Measurements from ENCODE around the gene TPO. TPM values are rescaled to one million over a fixed set of nuclear protein-coding genes. Genes with fewer than 3 reads are reported as not detected.

TPO gene
- polyA plus RNA-seq, 6 donors from 2014 or later, result not detected

- peaks cover 30 to 62% (median 37%) of the 10 kb centered on the region in 3 donors for H3K27me3 Mint-ChIP-seq
- peaks cover 4 to 8% (median 5%) of the 10 kb centered on the region in 3 donors for H3K4me1 Mint-ChIP-seq
- no peaks in the 10 kb centered on the region for H3K9me3 Mint-ChIP-seq
- ATAC-seq (ENCODE audit: low read depth in 2 of 2) (peak; percentile 58 to 91), DNase-seq (peak; percentile 29)
- no peak overlapping the region for H3K27ac Mint-ChIP-seq
- no peaks in the 10 kb centered on the region for H3K36me3 Mint-ChIP-seq
- H3K4me3 Mint-ChIP-seq, result no peak overlapping the region
These were observed 175.8 kb downstream of the TPO start for GRCh38 chr2:1588978-1589621.

GRCh38 chr2:1590596-1591460 is 177.6 kb downstream of the TPO start:
- H3K4me3 Mint-ChIP-seq, result peak overlapping the region in 1 of 8 donors; percentile 48

GRCh38 chr2:1591461-1591770 is 178.2 kb downstream of the TPO start:
- H3K4me3 Mint-ChIP-seq, result no peak overlapping the region
- no peaks in the 10 kb centered on the region for H3K9me3 Mint-ChIP-seq
- H3K27me3 Mint-ChIP-seq, result peaks cover 26 to 45% (median 28%) of the 10 kb centered on the region in 3 donors
- DNase-seq (no peak), ATAC-seq (ENCODE audit: low read depth in 2 of 2) (no peak)
- no peak overlapping the region for H3K27ac Mint-ChIP-seq
- peaks cover 4 to 8% (median 5%) of the 10 kb centered on the region in 3 donors for H3K4me1 Mint-ChIP-seq
- H3K36me3 Mint-ChIP-seq, result no peaks in the 10 kb centered on the region

More at GRCh38 chr2:1590596-1591460, 177.6 kb downstream of the TPO start:
- Mint-ChIP-seq H3K4me1 (peaks cover 4 to 8% (median 5%) of the 10 kb centered on the region in 3 donors), H3K27ac (peak overlapping the region in 2 of 6 donors; percentile 40 to 53), H3K9me3 (no peaks in the 10 kb centered on the region), H3K36me3 (no peaks in the 10 kb centered on the region), H3K27me3 (peaks cover 28 to 49% (median 29%) of the 10 kb centered on the region in 3 donors)
- no peak for ATAC-seq (ENCODE audit: low read depth in 2 of 2)
- DNase-seq, result no peak

Data from naive B cell (primary cell).